HL-60 (cell line): ENCODE results near the gene ASS1.

Experiments
- DNase-seq, 2 experiments: peaks; one replicate each; pipeline ENCODE4 v3.0.0-alpha.2; 2010 to 2020; ENCODE audit warnings: low read depth in 1 of 2, low spot score in 1 of 2
- H3K27ac ChIP-seq: fragments of 250-450 bp; sonication (Bioruptor Pico); replicated peaks from 2 replicates; pipeline ENCODE4 v1.5.1; 2020; ENCODE audit warnings: mild to moderate bottlenecking, moderate library complexity
- H3K27me3 ChIP-seq: fragments of 250-450 bp; sonication (Bioruptor Pico); 2 replicates; pipeline ENCODE4 v1.5.1; 2021; ENCODE audit warnings: mild to moderate bottlenecking, moderate library complexity; ENCODE audit not compliant: insufficient read depth, poor library complexity, severe bottlenecking
- H3K4me3 ChIP-seq: replicated peaks from 2 replicates; pipeline ENCODE4 v1.5.1; 2011; ENCODE audit warnings: mild to moderate bottlenecking, control low read depth, low read length; ENCODE audit not compliant: insufficient read depth
- CTCF ChIP-seq: IDR thresholded peaks from one replicate; pipeline ENCODE4 v1.5.1; 2011; ENCODE audit warnings: low read length, control low read depth, inconsistent platforms; ENCODE audit not compliant: insufficient read depth
- GABPA ChIP-seq: IDR thresholded peaks from 2 replicates; pipeline ENCODE4 v1.6.1; 2012; ENCODE audit warnings: low read depth
- POLR2AphosphoS5 ChIP-seq: IDR thresholded peaks from 2 replicates; pipeline ENCODE4 v1.6.1; 2012; ENCODE audit warnings: low read depth
- SPI1 ChIP-seq: IDR thresholded peaks from 2 replicates; pipeline ENCODE4 v1.6.1; 2012; ENCODE audit warnings: low read depth, mild to moderate bottlenecking, borderline replicate concordance
- TF ChIP-seq, protein P1 (sequence below): IDR thresholded peaks from 2 replicates; pipeline ENCODE4 v1.6.1; 2012; ENCODE audit warnings: low read depth; ENCODE audit not compliant: insufficient replicate concordance

The ASS1 gene

GRCh38 chr9:130458804-130459067, 14.0 kb downstream of the ASS1 start:
- Histone ChIP-seq H3K27me3 (no peaks in the 10 kb centered on the region), H3K27ac (no peak overlapping the region), H3K4me3 (no peak overlapping the region)

DNA sequence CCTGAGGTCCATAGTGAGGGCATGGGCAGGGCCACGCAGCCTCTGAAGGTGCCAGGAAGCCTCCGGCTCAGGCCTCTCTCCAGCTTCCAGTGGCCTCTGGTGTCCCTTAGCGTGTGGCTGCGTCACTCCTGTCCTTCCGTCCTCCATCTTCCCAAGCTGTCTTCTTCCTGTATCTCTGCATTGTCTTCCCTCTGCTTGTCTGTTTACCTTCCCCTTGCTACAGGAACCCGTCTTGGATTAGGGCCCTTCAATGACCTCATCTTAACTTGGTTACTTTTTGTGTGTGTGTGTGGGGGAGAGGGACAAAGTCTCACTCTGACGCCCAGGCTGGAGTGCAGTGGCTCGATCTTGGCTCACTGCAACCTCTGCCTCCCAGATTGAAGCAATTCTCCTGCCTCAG, 14.4 kb downstream of the ASS1 start:
- Histone ChIP-seq H3K27me3 (no peaks in the 10 kb centered on the region), H3K4me3 (no peak overlapping the region), H3K27ac (no peak overlapping the region)
- DNase-seq, result no peak
- TF ChIP-seq SPI1, result no peak
- TF ChIP-seq GABPA, result no peak
- TF ChIP-seq CTCF, result no peak
- no peak for TF ChIP-seq POLR2AphosphoS5
- TF ChIP-seq, protein P1, sequence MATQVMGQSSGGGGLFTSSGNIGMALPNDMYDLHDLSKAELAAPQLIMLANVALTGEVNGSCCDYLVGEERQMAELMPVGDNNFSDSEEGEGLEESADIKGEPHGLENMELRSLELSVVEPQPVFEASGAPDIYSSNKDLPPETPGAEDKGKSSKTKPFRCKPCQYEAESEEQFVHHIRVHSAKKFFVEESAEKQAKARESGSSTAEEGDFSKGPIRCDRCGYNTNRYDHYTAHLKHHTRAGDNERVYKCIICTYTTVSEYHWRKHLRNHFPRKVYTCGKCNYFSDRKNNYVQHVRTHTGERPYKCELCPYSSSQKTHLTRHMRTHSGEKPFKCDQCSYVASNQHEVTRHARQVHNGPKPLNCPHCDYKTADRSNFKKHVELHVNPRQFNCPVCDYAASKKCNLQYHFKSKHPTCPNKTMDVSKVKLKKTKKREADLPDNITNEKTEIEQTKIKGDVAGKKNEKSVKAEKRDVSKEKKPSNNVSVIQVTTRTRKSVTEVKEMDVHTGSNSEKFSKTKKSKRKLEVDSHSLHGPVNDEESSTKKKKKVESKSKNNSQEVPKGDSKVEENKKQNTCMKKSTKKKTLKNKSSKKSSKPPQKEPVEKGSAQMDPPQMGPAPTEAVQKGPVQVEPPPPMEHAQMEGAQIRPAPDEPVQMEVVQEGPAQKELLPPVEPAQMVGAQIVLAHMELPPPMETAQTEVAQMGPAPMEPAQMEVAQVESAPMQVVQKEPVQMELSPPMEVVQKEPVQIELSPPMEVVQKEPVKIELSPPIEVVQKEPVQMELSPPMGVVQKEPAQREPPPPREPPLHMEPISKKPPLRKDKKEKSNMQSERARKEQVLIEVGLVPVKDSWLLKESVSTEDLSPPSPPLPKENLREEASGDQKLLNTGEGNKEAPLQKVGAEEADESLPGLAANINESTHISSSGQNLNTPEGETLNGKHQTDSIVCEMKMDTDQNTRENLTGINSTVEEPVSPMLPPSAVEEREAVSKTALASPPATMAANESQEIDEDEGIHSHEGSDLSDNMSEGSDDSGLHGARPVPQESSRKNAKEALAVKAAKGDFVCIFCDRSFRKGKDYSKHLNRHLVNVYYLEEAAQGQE, result no peak

More at GRCh38 chr9:130458804-130459067, 14.0 kb downstream of the ASS1 start:
- TF ChIP-seq CTCF, result no peak
- no peak for TF ChIP-seq GABPA
- no peak for TF ChIP-seq POLR2AphosphoS5
- TF ChIP-seq, protein P1, result no peak
- TF ChIP-seq SPI1, result no peak
- no peak for DNase-seq

- no peak for TF ChIP-seq SPI1
- TF ChIP-seq, protein P1, result no peak
- TF ChIP-seq CTCF, result no peak
- no peak for TF ChIP-seq GABPA
- no peak for TF ChIP-seq POLR2AphosphoS5
- H3K27me3 ChIP-seq, result no peaks in the 10 kb centered on the region
- no peak for DNase-seq
- H3K4me3 ChIP-seq, result no peak overlapping the region
- no peak overlapping the region for H3K27ac ChIP-seq
Observed at GRCh38 chr9:130459941-130460669, 15.3 kb downstream of the ASS1 start.
